ENCODE data around the gene GJB2.

GJB2 gene

GRCh38 chr13:20145521-20145920, 47.2 kb downstream of the GJB2 start:
- H3K27ac ChIP-seq (ENCODE audit: low read length): no peak overlapping the region
- H3K4me1 ChIP-seq (ENCODE audit: control insufficient read depth, low read depth, low read length): no peaks in the 10 kb centered on the region
- H3K27me3 ChIP-seq (ENCODE audit: control insufficient read depth, insufficient read depth, low read length): no peaks in the 10 kb centered on the region
- no peaks in the 10 kb centered on the region for H3K9me3 ChIP-seq (ENCODE audit: control insufficient read depth, low read depth, low read length)
- no peak overlapping the region for H3K9ac ChIP-seq (ENCODE audit: low read length)
- no peaks in the 10 kb centered on the region for H3K36me3 ChIP-seq (ENCODE audit: control insufficient read depth, low read depth, low read length)
- H3K4me3 ChIP-seq (ENCODE audit: low read length): no peak overlapping the region

- H3K9me3 ChIP-seq (ENCODE audit: control insufficient read depth, low read depth, low read length): no peaks in the 10 kb centered on the region
- H3K36me3 ChIP-seq (ENCODE audit: control insufficient read depth, low read depth, low read length): no peaks in the 10 kb centered on the region
- no peaks in the 10 kb centered on the region for H3K4me1 ChIP-seq (ENCODE audit: control insufficient read depth, low read depth, low read length)
- H3K4me3 ChIP-seq (ENCODE audit: low read length): no peak overlapping the region
- H3K27me3 ChIP-seq (ENCODE audit: control insufficient read depth, insufficient read depth, low read length): no peaks in the 10 kb centered on the region
- H3K27ac ChIP-seq (ENCODE audit: low read length): no peak overlapping the region
- no peak overlapping the region for H3K9ac ChIP-seq (ENCODE audit: low read length)
These were observed 48.4 kb downstream of the GJB2 start for GRCh38 chr13:20144141-20144850.

- no peaks in the 10 kb centered on the region for H3K4me1 ChIP-seq (ENCODE audit: control insufficient read depth, low read depth, low read length)
- H3K9ac ChIP-seq (ENCODE audit: low read length): no peak overlapping the region
- H3K36me3 ChIP-seq (ENCODE audit: control insufficient read depth, low read depth, low read length): no peaks in the 10 kb centered on the region
- H3K4me3 ChIP-seq (ENCODE audit: low read length): no peak overlapping the region
- H3K9me3 ChIP-seq (ENCODE audit: control insufficient read depth, low read depth, low read length): no peaks in the 10 kb centered on the region
- peaks cover 2% of the 10 kb centered on the region for H3K27me3 ChIP-seq (ENCODE audit: control insufficient read depth, insufficient read depth, low read length)
- no peak overlapping the region for H3K27ac ChIP-seq (ENCODE audit: low read length)
These were observed 49.7 kb downstream of the GJB2 start for GRCh38 chr13:20142927-20143480.

GRCh38 chr13:20142023-20142926, 50.5 kb downstream of the GJB2 start:
- H3K4me1 ChIP-seq (ENCODE audit: control insufficient read depth, low read depth, low read length): no peaks in the 10 kb centered on the region
- H3K27me3 ChIP-seq (ENCODE audit: control insufficient read depth, insufficient read depth, low read length): peaks cover 8% of the 10 kb centered on the region
- H3K27ac ChIP-seq (ENCODE audit: low read length): no peak overlapping the region
- no peak overlapping the region for H3K4me3 ChIP-seq (ENCODE audit: low read length)
- H3K36me3 ChIP-seq (ENCODE audit: control insufficient read depth, low read depth, low read length): no peaks in the 10 kb centered on the region
- no peak overlapping the region for H3K9ac ChIP-seq (ENCODE audit: low read length)
- no peaks in the 10 kb centered on the region for H3K9me3 ChIP-seq (ENCODE audit: control insufficient read depth, low read depth, low read length)

- Histone ChIP-seq H3K36me3 (ENCODE audit: control insufficient read depth, low read depth, low read length) (no peaks in the 10 kb centered on the region), H3K27me3 (ENCODE audit: control insufficient read depth, insufficient read depth, low read length) (peaks cover 12% of the 10 kb centered on the region)
These were observed 51.3 kb downstream of the GJB2 start for GRCh38 chr13:20141238-20142022.

GRCh38 chr13:20140487-20140886, 52.3 kb downstream of the GJB2 start:
- Histone ChIP-seq H3K4me1 (ENCODE audit: control insufficient read depth, low read depth, low read length) (no peaks in the 10 kb centered on the region), H3K36me3 (ENCODE audit: control insufficient read depth, low read depth, low read length) (no peaks in the 10 kb centered on the region), H3K9me3 (ENCODE audit: control insufficient read depth, low read depth, low read length) (no peaks in the 10 kb centered on the region), H3K27ac (ENCODE audit: low read length) (no peak overlapping the region), H3K27me3 (ENCODE audit: control insufficient read depth, insufficient read depth, low read length) (peaks cover 14% of the 10 kb centered on the region), H3K9ac (ENCODE audit: low read length) (no peak overlapping the region), H3K4me3 (ENCODE audit: low read length) (no peak overlapping the region)

More at GRCh38 chr13:20141238-20142022, 51.3 kb downstream of the GJB2 start:
- H3K9me3 ChIP-seq (ENCODE audit: control insufficient read depth, low read depth, low read length): no peaks in the 10 kb centered on the region
- H3K27ac ChIP-seq (ENCODE audit: low read length): no peak overlapping the region
- no peaks in the 10 kb centered on the region for H3K4me1 ChIP-seq (ENCODE audit: control insufficient read depth, low read depth, low read length)
- no peak overlapping the region for H3K4me3 ChIP-seq (ENCODE audit: low read length)
- no peak overlapping the region for H3K9ac ChIP-seq (ENCODE audit: low read length)

GRCh38 chr13:20137875-20138274, 54.9 kb downstream of the GJB2 start:
- Histone ChIP-seq H3K27ac (ENCODE audit: low read length) (no peak overlapping the region), H3K9ac (ENCODE audit: low read length) (no peak overlapping the region), H3K4me3 (ENCODE audit: low read length) (no peak overlapping the region), H3K4me1 (ENCODE audit: control insufficient read depth, low read depth, low read length) (no peaks in the 10 kb centered on the region), H3K36me3 (ENCODE audit: control insufficient read depth, low read depth, low read length) (no peaks in the 10 kb centered on the region), H3K9me3 (ENCODE audit: control insufficient read depth, low read depth, low read length) (no peaks in the 10 kb centered on the region), H3K27me3 (ENCODE audit: control insufficient read depth, insufficient read depth, low read length) (peaks cover 14% of the 10 kb centered on the region)
